Calu3 (cell line): ENCODE data around the gene MBOAT7. TPM values are rescaled to one million over a fixed set of nuclear protein-coding genes. Genes with fewer than 3 reads are reported as not detected.
"Not testable (repeated sequence)": the region's sequence is repeated elsewhere in the genome, so short reads cannot be mapped to it uniquely, and the experiment has no call there.

Experiments used
- BruUV-seq: library from RNA; stranded (reverse); fragments of 400-500 nt; replicated peaks from 2 replicates; lab custom pipeline; 2021; lab: Mats Ljungman, UMichigan
- CTCF ChIA-PET: fragments of 300-600 bp; sonication (Branson Sonifier 250); formaldehyde crosslinking; loops from one replicate; lab custom pipeline; 2022; ENCODE audit warnings: antibody characterized with exemption; lab: Charles Lee
- DNase-seq: peaks from one replicate; pipeline ENCODE4 v3.0.0; 2022
- H3K27ac Mint-ChIP-seq: one replicate; pipeline ENCODE4 v1.8.0; 2022; ENCODE audit warnings: mixed read lengths; ENCODE audit not compliant: unreplicated experiment
- H3K27me3 Mint-ChIP-seq: one replicate; pipeline ENCODE4 v1.8.0; 2022; ENCODE audit warnings: mixed read lengths; ENCODE audit not compliant: unreplicated experiment
- H3K36me3 Mint-ChIP-seq: one replicate; pipeline ENCODE4 v1.8.0; 2022; ENCODE audit warnings: mild to moderate bottlenecking, moderate library complexity, mixed read lengths; ENCODE audit not compliant: insufficient read depth, unreplicated experiment
- H3K4me1 Mint-ChIP-seq: one replicate; pipeline ENCODE4 v1.8.0; 2022; ENCODE audit warnings: mild to moderate bottlenecking, low read depth, mixed read lengths; ENCODE audit not compliant: unreplicated experiment
- H3K4me3 Mint-ChIP-seq: one replicate; pipeline ENCODE4 v1.8.0; 2022; ENCODE audit warnings: mild to moderate bottlenecking, low read depth, moderate library complexity, mixed read lengths; ENCODE audit not compliant: unreplicated experiment
- H3K9me3 Mint-ChIP-seq: one replicate; pipeline ENCODE4 v1.8.0; 2022; ENCODE audit warnings: low read depth, mixed read lengths; ENCODE audit not compliant: unreplicated experiment
- CTCF ChIP-seq: fragments of 200-600 bp; IDR thresholded peaks from one replicate; pipeline ENCODE4 v1.8.0; 2022; ENCODE audit warnings: antibody characterized with exemption; ENCODE audit not compliant: unreplicated experiment
- intact Hi-C: fragments of 100-400 bp; cut with micrococcal nuclease; formaldehyde crosslinking; loops from one replicate; pipeline ENCODE4 v1.10.0; 2022; ENCODE audit not compliant: unreplicated experiment
- total RNA-seq: library from RNA; stranded (reverse); gene quantifications from 2 replicates; pipeline ENCODE4 v1.2.3, GENCODE V29; 2022

Gene MBOAT7
- total RNA-seq, 1 experiment from 2014 or later: 287 TPM

GRCh38 chr19:54183431-54183830 lies 5.9 kb downstream of the MBOAT7 start:
- Mint-ChIP-seq H3K36me3 (peaks cover 75% of the 10 kb centered on the region), H3K4me1 (peaks cover 15% of the 10 kb centered on the region), H3K9me3 (no peaks in the 10 kb centered on the region), H3K27ac (no peak overlapping the region), H3K4me3 (no peak overlapping the region), H3K27me3 (no peaks in the 10 kb centered on the region)
- BruUV-seq: no TSS peak
- DNase-seq: no peak
- CTCF ChIA-PET: no interaction called here
- no peak for TF ChIP-seq CTCF
- intact Hi-C loops: no loop called here

- H3K4me3 Mint-ChIP-seq, CTCF ChIA-PET, H3K9me3 Mint-ChIP-seq, DNase-seq, H3K27ac Mint-ChIP-seq, intact Hi-C loops, H3K4me1 Mint-ChIP-seq, BruUV-seq, H3K27me3 Mint-ChIP-seq: not testable (repeated sequence)
- peaks cover 72% of the 10 kb centered on the region for H3K36me3 Mint-ChIP-seq
Measured at GRCh38 chr19:54181894-54182293, 7.5 kb downstream of the MBOAT7 start.

- intact Hi-C loops: no loop called here
- CTCF ChIA-PET: no interaction called here
- peaks cover 68% of the 10 kb centered on the region for H3K36me3 Mint-ChIP-seq
- DNase-seq: no peak
- no peak overlapping the region for H3K27ac Mint-ChIP-seq
- no peaks in the 10 kb centered on the region for H3K4me1 Mint-ChIP-seq
- no TSS peak for BruUV-seq
- no peak overlapping the region for H3K4me3 Mint-ChIP-seq
- H3K9me3 Mint-ChIP-seq: no peaks in the 10 kb centered on the region
- no peak for TF ChIP-seq CTCF
- H3K27me3 Mint-ChIP-seq: no peaks in the 10 kb centered on the region
Measured at GRCh38 chr19:54180691-54181091, 8.7 kb downstream of the MBOAT7 start.

GRCh38 chr19:54179921-54180461 lies 9.4 kb downstream of the MBOAT7 start:
- no peaks in the 10 kb centered on the region for H3K4me1 Mint-ChIP-seq
- H3K27me3 Mint-ChIP-seq: no peaks in the 10 kb centered on the region
- H3K36me3 Mint-ChIP-seq: peaks cover 68% of the 10 kb centered on the region
- peak; percentile 24 for TF ChIP-seq CTCF
- H3K4me3 Mint-ChIP-seq: no peak overlapping the region
- H3K27ac Mint-ChIP-seq: no peak overlapping the region
- BruUV-seq: no TSS peak
- CTCF ChIA-PET: interaction anchor here (0.7 kb wide), 1 partner anchor 69 kb away, joined by 6 read pairs; no protein-coding TSS in a partner anchor
- H3K9me3 Mint-ChIP-seq: no peaks in the 10 kb centered on the region
- no peak for DNase-seq
- intact Hi-C loops: no loop called here

- TSS peak; percentile 11 for BruUV-seq
- peaks cover 72% of the 10 kb centered on the region for H3K36me3 Mint-ChIP-seq
- intact Hi-C loops: no loop called here
- H3K27me3 Mint-ChIP-seq: no peaks in the 10 kb centered on the region
- H3K4me1 Mint-ChIP-seq: no peaks in the 10 kb centered on the region
- CTCF ChIA-PET: interaction anchor here (0.7 kb wide), 1 partner anchor 70 kb away, joined by 6 read pairs; no protein-coding TSS in a partner anchor
- no peak overlapping the region for H3K27ac Mint-ChIP-seq
- DNase-seq: no peak
- no peak overlapping the region for H3K4me3 Mint-ChIP-seq
- H3K9me3 Mint-ChIP-seq: no peaks in the 10 kb centered on the region
- TF ChIP-seq CTCF: no peak
Measured at GRCh38 chr19:54179262-54179852, 10.0 kb downstream of the MBOAT7 start.
